H1 (cell line): Measurements from ENCODE around the gene LSM5.

Experiments used
- POLR2AphosphoS5 ChIP-seq: IDR thresholded peaks from 2 replicates; pipeline ENCODE4 v1.6.1; 2011; ENCODE audit warnings: low read depth, low read length
- TF ChIP-seq, protein P1 (sequence below), 3 experiments: IDR thresholded peaks; 1 replicate in 2 of 3; 2 replicates in 1 of 3; pipeline versions ENCODE4 v1.5.1 to v1.6.1; 2011; ENCODE audit warnings: low read length in 3 of 3, mild to moderate bottlenecking in 3 of 3, inconsistent platforms in 2 of 3, low read depth in 1 of 3, moderate library complexity in 1 of 3; ENCODE audit not compliant: insufficient read depth in 1 of 3; ENCODE audit errors: control extremely low read depth in 1 of 3

DNA sequence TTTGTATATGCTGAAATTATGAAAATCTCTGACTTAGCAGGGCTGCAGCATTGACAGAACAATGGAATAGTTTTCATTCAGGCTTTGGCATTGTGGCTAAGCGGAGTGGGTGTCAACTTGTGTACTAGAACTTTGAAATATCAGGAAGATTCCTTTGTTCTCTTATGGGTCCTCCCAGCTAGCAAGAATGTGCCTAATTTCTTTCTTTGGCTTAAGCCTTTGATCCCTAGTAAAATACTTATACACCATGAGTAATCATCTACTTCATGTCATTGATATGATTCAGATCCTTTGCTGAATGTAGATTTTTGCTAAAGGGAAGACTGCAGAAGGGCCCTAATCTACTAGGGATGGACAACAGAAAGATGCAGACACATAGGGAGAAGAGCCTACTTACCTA, 11.3 kb upstream of the LSM5 start:
- TF ChIP-seq, protein P1, sequence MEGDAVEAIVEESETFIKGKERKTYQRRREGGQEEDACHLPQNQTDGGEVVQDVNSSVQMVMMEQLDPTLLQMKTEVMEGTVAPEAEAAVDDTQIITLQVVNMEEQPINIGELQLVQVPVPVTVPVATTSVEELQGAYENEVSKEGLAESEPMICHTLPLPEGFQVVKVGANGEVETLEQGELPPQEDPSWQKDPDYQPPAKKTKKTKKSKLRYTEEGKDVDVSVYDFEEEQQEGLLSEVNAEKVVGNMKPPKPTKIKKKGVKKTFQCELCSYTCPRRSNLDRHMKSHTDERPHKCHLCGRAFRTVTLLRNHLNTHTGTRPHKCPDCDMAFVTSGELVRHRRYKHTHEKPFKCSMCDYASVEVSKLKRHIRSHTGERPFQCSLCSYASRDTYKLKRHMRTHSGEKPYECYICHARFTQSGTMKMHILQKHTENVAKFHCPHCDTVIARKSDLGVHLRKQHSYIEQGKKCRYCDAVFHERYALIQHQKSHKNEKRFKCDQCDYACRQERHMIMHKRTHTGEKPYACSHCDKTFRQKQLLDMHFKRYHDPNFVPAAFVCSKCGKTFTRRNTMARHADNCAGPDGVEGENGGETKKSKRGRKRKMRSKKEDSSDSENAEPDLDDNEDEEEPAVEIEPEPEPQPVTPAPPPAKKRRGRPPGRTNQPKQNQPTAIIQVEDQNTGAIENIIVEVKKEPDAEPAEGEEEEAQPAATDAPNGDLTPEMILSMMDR (IDR thresholded peaks at IDR 0.05; ENCODE audit: control extremely low read depth in 1 of 3, insufficient read depth in 1 of 3, low read depth in 1 of 3, low read length in 3 of 3), result no peak
- no peak for TF ChIP-seq POLR2AphosphoS5
